Left lung (tissue), 10 donors: ENCODE results near the gene TRPM3. TPM values are rescaled to one million over a fixed set of nuclear protein-coding genes. Genes with fewer than 3 reads are reported as not detected.

ENCODE experiments used
- ATAC-seq: fragments of 200-7000 bp; cut with Tn5 transposase; one replicate; pipeline ENCODE4 v1.9.1; 2020; ENCODE audit warnings: moderate library complexity
- DNase-seq, 4 donors: peaks; one replicate each; pipeline ENCODE4 v3.0.0-alpha.2; 2013 to 2020
- H3K27ac ChIP-seq, 2 donors: fragments of 200-600 bp; sonication (generic) in 1 of 2; one replicate each; pipeline versions ENCODE4 v1.5.0 to v1.8.0; 2020 to 2021
- H3K27me3 ChIP-seq, 2 donors: fragments of 200-600 bp; sonication (generic) in 1 of 2; one replicate each; pipeline versions ENCODE4 v1.5.0 to v1.8.0; 2020 to 2021
- H3K36me3 ChIP-seq, 2 donors: fragments of 200-600 bp; sonication (generic) in 1 of 2; one replicate each; pipeline versions ENCODE4 v1.5.0 to v1.8.0; 2020 to 2021
- H3K4me1 ChIP-seq, 2 donors: fragments of 200-600 bp; one replicate each; pipeline ENCODE4 v1.8.0; 2021
- H3K4me3 ChIP-seq, 2 donors: fragments of 200-600 bp; sonication (generic) in 1 of 2; one replicate each; pipeline versions ENCODE4 v1.5.0 to v1.8.0; 2020 to 2021; ENCODE audit warnings: mild to moderate bottlenecking in 1 of 2
- H3K9me3 ChIP-seq, 2 donors: fragments of 200-600 bp; sonication (generic) in 1 of 2; one replicate each; pipeline versions ENCODE4 v1.5.0 to v1.8.0; 2020 to 2021
- intact Hi-C, 2 donors: fragments of 100-400 bp; cut with DNase I; formaldehyde crosslinking; loops; one replicate each; pipeline versions ENCODE4 v1.11.2 to v1.14.2; 2022
- polyA plus RNA-seq, 6 donors: library from polyadenylated mRNA; unstranded; fragments of 120-200 nt; gene quantifications; one replicate each; pipeline ENCODE4 v1.2.1, GENCODE V29; 2013; ENCODE audit not compliant: insufficient read length in 6 of 6
- total RNA-seq, 2 donors: library from RNA; stranded (reverse); fragmentation: NEBNext Ultra II Directional; extraction: Animal tissue kit (Norgen Biotek cat#: 25700); gene quantifications; one replicate each; pipeline ENCODE4 v1.2.1, GENCODE V29; 2021
- TF ChIP-seq, protein P1 (sequence below), 2 donors: fragments of 200-600 bp; sonication (generic) in 1 of 2; IDR thresholded peaks; one replicate each; pipeline versions ENCODE4 v1.5.0 to v1.8.0; 2021; ENCODE audit warnings: antibody characterized with exemption in 2 of 2
- donor health status: DM: no; HTN: yes; CAD: no.
- donor health status: DM: no; HTN: no; CAD: no.

TRPM3 gene
- total and polyA plus RNA-seq, 8 donors = 0.17 to 2.1 (median 1.2) TPM

- Histone ChIP-seq H3K9me3 (no peaks in the 10 kb centered on the region), H3K4me1 (peaks cover 0 to 5% of the 10 kb centered on the region in 2 donors), H3K27me3 (no peaks in the 10 kb centered on the region), H3K36me3 (no peaks in the 10 kb centered on the region), H3K27ac (no peak overlapping the region), H3K4me3 (no peak overlapping the region)
- TF ChIP-seq, protein P1, sequence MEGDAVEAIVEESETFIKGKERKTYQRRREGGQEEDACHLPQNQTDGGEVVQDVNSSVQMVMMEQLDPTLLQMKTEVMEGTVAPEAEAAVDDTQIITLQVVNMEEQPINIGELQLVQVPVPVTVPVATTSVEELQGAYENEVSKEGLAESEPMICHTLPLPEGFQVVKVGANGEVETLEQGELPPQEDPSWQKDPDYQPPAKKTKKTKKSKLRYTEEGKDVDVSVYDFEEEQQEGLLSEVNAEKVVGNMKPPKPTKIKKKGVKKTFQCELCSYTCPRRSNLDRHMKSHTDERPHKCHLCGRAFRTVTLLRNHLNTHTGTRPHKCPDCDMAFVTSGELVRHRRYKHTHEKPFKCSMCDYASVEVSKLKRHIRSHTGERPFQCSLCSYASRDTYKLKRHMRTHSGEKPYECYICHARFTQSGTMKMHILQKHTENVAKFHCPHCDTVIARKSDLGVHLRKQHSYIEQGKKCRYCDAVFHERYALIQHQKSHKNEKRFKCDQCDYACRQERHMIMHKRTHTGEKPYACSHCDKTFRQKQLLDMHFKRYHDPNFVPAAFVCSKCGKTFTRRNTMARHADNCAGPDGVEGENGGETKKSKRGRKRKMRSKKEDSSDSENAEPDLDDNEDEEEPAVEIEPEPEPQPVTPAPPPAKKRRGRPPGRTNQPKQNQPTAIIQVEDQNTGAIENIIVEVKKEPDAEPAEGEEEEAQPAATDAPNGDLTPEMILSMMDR (IDR thresholded peaks at IDR 0.05) = no peak
- DNase-seq (no peak), ATAC-seq (no peak)
- intact Hi-C loops = no loop called here
Measured at GRCh38 chr9:70951749-70952727, 169.4 kb downstream of the TRPM3 start.

DNA sequence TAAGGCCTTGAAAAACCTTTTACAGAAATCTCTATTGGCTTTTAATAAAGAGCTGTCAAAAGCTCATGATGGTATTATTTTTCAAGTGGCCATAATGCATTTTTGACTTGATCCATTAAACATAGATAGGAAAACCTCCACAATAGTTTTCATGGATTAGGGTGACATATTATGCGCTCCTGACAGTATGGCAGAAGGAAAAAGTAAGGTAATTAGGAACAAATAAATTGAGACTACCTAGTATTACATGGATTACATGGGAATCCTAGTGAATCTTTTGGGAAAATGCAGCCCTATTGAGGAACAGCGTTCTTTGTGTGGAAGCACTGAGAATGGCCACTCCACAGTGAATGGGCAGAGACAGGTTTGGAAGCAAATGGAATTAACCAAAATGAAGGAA lies 171.2 kb downstream of the TRPM3 start:
- Histone ChIP-seq H3K9me3 (no peaks in the 10 kb centered on the region), H3K27ac (no peak overlapping the region), H3K27me3 (no peaks in the 10 kb centered on the region), H3K36me3 (no peaks in the 10 kb centered on the region), H3K4me1 (peaks cover 0 to 5% of the 10 kb centered on the region in 2 donors), H3K4me3 (no peak overlapping the region)
- intact Hi-C loops = no loop called here
- DNase-seq (no peak), ATAC-seq (no peak)
- TF ChIP-seq, protein P1 (IDR thresholded peaks at IDR 0.05) = no peak

- intact Hi-C loops = no loop called here
- Histone ChIP-seq H3K9me3 (no peaks in the 10 kb centered on the region), H3K27ac (no peak overlapping the region), H3K36me3 (no peaks in the 10 kb centered on the region), H3K4me3 (no peak overlapping the region), H3K4me1 (peaks cover 0 to 4% of the 10 kb centered on the region in 2 donors), H3K27me3 (no peaks in the 10 kb centered on the region)
- TF ChIP-seq, protein P1 (IDR thresholded peaks at IDR 0.05) = no peak
- DNase-seq = no peak
- no peak for ATAC-seq
Measured at GRCh38 chr9:70949239-70949638, 172.2 kb downstream of the TRPM3 start.

DNA sequence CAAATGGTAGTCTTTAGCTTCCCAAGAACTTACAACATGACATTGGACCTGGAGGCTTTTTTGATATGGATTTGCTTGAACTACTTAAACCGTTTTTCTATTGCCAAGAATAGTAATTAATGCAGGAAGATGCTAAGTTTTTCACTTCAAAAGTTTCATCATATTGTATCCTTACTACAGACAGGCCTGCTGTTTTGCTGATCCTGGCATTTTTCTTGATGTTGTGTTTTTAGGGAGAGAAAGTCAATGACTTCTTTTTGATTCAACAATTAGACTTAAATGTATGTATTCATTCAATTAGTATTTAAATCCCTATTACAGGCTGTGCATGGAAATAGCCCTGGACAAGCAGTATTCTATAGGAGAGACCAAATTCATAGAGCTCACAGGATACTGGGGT lies 172.7 kb downstream of the TRPM3 start:
- Histone ChIP-seq H3K9me3 (no peaks in the 10 kb centered on the region), H3K4me3 (no peak overlapping the region), H3K4me1 (no peaks in the 10 kb centered on the region), H3K27ac (no peak overlapping the region), H3K36me3 (no peaks in the 10 kb centered on the region), H3K27me3 (no peaks in the 10 kb centered on the region)
- no peak for DNase-seq
- intact Hi-C loops = no loop called here
- ATAC-seq = no peak
- TF ChIP-seq, protein P1 (IDR thresholded peaks at IDR 0.05) = no peak

DNA sequence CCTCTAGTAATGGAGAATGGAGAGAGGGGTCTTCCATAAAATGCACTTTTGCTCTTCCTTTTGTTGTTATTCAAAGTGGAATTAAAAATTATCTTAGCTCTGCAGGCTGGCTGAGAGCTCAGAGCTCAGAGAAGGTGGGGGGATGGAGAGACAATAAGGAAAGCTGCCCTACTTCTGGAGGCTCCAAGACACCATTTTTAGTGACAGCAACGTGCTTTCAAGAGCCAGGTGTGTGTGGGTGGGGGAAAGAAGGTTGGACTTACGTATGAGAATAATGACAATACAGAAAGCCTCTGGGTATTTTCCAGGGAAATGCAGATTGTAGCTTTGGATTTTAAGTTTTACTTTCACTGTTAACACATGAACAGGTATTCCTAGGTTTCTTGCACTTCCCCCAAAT lies 173.9 kb downstream of the TRPM3 start:
- ATAC-seq (no peak), DNase-seq (no peak)
- TF ChIP-seq, protein P1 (IDR thresholded peaks at IDR 0.05) = no peak
- intact Hi-C loops = no loop called here
- H3K4me1 ChIP-seq = no peaks in the 10 kb centered on the region
- no peaks in the 10 kb centered on the region for H3K36me3 ChIP-seq
- no peaks in the 10 kb centered on the region for H3K9me3 ChIP-seq
- no peak overlapping the region for H3K27ac ChIP-seq
- no peak overlapping the region for H3K4me3 ChIP-seq
- no peaks in the 10 kb centered on the region for H3K27me3 ChIP-seq
